Nephron (organoid): Measurements from ENCODE around the gene EMX1.

Source experiments
- H3K27ac Mint-ChIP-seq, 3 experiments: 2 replicates each; pipeline ENCODE4 v1.8.0; 2020; ENCODE audit warnings: mixed read lengths in 3 of 3, mild to moderate bottlenecking in 2 of 3, moderate library complexity in 1 of 3
- H3K27me3 Mint-ChIP-seq: 2 replicates; pipeline ENCODE4 v1.8.0; 2021; ENCODE audit warnings: low read depth, mild to moderate bottlenecking, moderate library complexity, mixed read lengths
- H3K36me3 Mint-ChIP-seq: 2 replicates; pipeline ENCODE4 v1.8.0; 2020; ENCODE audit warnings: low read depth, mixed read lengths
- H3K4me1 Mint-ChIP-seq: 2 replicates; pipeline ENCODE4 v1.8.0; 2020; ENCODE audit warnings: mixed read lengths
- H3K4me3 Mint-ChIP-seq, 3 experiments: 2 replicates each; pipeline ENCODE4 v1.8.0; 2020; ENCODE audit warnings: mild to moderate bottlenecking in 3 of 3, mixed read lengths in 3 of 3, moderate library complexity in 2 of 3
- H3K9me3 Mint-ChIP-seq: 2 replicates; pipeline ENCODE4 v1.8.0; 2020; ENCODE audit warnings: mixed read lengths
- TF ChIP-seq, protein P1 (sequence below), 3 experiments: fragments of 200-600 bp; sonication (generic); IDR thresholded peaks; one replicate each; pipeline ENCODE4 v1.5.0; 2021; ENCODE audit warnings: antibody characterized with exemption in 3 of 3; ENCODE audit not compliant: unreplicated experiment in 3 of 3

Gene EMX1

GRCh38 chr2:72920318-72921087 lies 3.2 kb downstream of the EMX1 start:
- TF ChIP-seq, protein P1, sequence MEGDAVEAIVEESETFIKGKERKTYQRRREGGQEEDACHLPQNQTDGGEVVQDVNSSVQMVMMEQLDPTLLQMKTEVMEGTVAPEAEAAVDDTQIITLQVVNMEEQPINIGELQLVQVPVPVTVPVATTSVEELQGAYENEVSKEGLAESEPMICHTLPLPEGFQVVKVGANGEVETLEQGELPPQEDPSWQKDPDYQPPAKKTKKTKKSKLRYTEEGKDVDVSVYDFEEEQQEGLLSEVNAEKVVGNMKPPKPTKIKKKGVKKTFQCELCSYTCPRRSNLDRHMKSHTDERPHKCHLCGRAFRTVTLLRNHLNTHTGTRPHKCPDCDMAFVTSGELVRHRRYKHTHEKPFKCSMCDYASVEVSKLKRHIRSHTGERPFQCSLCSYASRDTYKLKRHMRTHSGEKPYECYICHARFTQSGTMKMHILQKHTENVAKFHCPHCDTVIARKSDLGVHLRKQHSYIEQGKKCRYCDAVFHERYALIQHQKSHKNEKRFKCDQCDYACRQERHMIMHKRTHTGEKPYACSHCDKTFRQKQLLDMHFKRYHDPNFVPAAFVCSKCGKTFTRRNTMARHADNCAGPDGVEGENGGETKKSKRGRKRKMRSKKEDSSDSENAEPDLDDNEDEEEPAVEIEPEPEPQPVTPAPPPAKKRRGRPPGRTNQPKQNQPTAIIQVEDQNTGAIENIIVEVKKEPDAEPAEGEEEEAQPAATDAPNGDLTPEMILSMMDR (IDR thresholded peaks at IDR 0.05; ENCODE audit: unreplicated experiment in 3 of 3), result no peak
- Mint-ChIP-seq H3K27me3 (peaks cover 18% of the 10 kb centered on the region), H3K4me3 (peak overlapping the region; percentile 65 to 77 (median 71)), H3K4me1 (no peaks in the 10 kb centered on the region), H3K27ac (no peak overlapping the region), H3K36me3 (peaks cover 5% of the 10 kb centered on the region), H3K9me3 (no peaks in the 10 kb centered on the region)

DNA sequence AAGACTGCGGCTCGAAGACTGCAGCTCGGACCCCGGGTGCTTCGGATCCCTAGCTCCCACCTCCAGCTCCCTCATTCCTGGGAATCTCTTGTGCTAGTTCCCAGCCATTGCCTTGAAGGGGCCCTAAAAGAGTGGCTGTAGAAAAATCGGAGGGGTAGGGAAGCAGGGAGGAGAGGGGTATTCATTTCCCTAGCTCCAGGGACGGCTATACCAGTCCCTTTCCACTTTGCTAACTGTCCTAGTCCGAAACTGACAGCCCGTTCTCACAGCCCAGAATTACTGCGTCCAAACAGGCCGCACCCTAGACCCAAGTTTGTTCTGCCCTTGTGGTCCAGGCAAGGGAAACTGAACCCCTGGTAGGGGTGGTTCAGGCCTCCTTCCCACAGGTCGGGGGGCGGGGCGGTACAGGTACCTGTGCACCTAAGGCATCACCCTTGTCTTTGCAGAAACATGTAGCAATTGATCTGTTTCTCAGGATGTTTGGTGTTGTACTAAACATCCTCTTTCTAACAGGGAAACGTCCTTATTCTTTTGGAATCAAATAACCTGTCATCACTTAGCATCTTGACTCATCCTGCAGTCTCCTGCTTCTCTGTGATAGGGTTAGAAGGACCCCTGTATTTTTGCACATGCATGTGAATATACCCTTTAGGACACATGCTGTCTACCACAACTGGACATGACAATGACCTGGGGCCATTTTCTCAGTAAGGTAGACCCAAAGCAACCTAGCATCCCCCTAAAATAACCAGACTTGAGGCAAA lies 4.0 kb downstream of the EMX1 start:
- TF ChIP-seq, protein P1 (IDR thresholded peaks at IDR 0.05; ENCODE audit: unreplicated experiment in 3 of 3), result no peak
- H3K27ac Mint-ChIP-seq, result no peak overlapping the region
- H3K4me3 Mint-ChIP-seq, result peak overlapping the region in 1 of 3 experiments; percentile 19
- H3K4me1 Mint-ChIP-seq, result no peaks in the 10 kb centered on the region
- no peaks in the 10 kb centered on the region for H3K9me3 Mint-ChIP-seq
- H3K36me3 Mint-ChIP-seq, result peaks cover 5% of the 10 kb centered on the region
- peaks cover 10% of the 10 kb centered on the region for H3K27me3 Mint-ChIP-seq

DNA sequence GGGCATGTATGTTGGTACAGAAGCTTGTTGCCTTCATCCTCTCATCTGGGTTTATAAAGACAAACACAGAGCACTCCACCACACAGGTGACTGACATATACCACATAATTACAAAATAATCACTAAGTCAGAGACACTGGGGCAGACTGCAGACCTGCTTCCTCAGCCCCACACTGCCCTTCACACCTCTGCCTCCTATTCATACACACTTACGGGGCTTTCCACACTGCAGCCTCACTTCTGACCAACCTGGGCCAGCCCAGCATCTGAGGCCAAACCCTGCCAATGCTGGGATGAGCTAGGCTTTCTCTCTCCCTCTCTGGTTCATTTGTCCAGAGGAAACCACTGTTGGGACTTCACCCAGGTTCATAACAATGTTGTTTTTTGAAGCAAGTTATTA lies 4.5 kb downstream of the EMX1 start:
- TF ChIP-seq, protein P1 (IDR thresholded peaks at IDR 0.05; ENCODE audit: unreplicated experiment in 3 of 3), result no peak
- Mint-ChIP-seq H3K27ac (no peak overlapping the region), H3K4me1 (no peaks in the 10 kb centered on the region), H3K4me3 (no peak overlapping the region), H3K9me3 (no peaks in the 10 kb centered on the region), H3K36me3 (peaks cover 5% of the 10 kb centered on the region), H3K27me3 (peaks cover 4% of the 10 kb centered on the region)

GRCh38 chr2:72923833-72924352 lies 6.6 kb downstream of the EMX1 start:
- Mint-ChIP-seq H3K4me1 (no peaks in the 10 kb centered on the region), H3K27ac (no peak overlapping the region), H3K4me3 (peak overlapping the region in 2 of 3 experiments; percentile 38 to 62), H3K9me3 (no peaks in the 10 kb centered on the region), H3K36me3 (peaks cover 5% of the 10 kb centered on the region), H3K27me3 (no peaks in the 10 kb centered on the region)
- TF ChIP-seq, protein P1 (IDR thresholded peaks at IDR 0.05; ENCODE audit: unreplicated experiment in 3 of 3), result no peak

DNA sequence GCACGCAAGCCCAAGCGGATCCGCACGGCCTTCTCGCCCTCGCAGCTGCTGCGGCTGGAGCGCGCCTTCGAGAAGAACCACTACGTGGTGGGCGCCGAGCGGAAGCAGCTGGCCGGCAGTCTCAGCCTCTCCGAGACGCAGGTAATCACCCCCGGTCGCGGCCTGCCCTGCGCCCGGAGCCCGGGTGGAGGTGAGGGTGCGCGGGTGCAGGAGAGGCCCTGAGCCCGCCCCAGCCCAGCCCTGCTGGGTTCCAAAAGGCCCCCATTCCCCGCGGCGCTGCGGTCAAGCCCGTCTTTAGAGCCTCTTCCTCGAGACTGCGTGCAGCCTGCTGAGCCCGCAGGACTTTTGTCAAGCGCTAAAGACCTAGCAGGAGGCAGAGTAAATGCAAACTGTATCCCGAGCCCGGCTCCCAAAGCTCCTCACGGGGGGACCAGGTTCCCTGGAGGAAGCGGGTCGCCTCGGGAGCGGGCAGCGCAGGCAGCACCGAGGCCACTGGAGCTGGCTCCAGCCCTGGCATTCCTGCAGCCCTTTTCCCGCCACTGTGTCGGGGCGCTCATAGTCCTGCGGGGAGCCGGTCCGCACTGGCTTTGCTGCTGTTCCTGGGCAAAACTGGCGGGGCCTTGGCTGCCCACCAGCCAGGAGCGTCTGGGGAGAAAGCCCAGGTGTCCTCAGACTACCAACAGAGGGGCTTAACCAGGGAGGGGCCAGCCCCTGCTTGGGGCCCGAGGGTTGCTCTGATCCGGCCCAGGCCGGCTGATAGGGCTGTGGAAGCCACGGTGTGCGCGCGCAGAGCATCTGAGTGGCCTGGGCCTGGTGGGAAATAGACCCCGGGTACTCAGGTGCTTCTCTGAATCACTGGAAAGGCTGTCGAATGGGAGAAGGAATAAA lies 7.3 kb downstream of the EMX1 start:
- H3K36me3 Mint-ChIP-seq, result peaks cover 5% of the 10 kb centered on the region
- H3K27ac Mint-ChIP-seq, result no peak overlapping the region
- TF ChIP-seq, protein P1 (IDR thresholded peaks at IDR 0.05; ENCODE audit: unreplicated experiment in 3 of 3), result no peak
- H3K4me3 Mint-ChIP-seq, result no peak overlapping the region
- no peaks in the 10 kb centered on the region for H3K27me3 Mint-ChIP-seq
- no peaks in the 10 kb centered on the region for H3K4me1 Mint-ChIP-seq
- no peaks in the 10 kb centered on the region for H3K9me3 Mint-ChIP-seq
